C4-2B (cell line): ENCODE measurements around the gene NUDT10.
"Not testable (repeated sequence)": the region's sequence is repeated elsewhere in the genome, so short reads cannot be mapped to it uniquely, and the experiment has no call there.

ENCODE experiments used
- H3K27ac ChIP-seq: fragments of 450-650 bp; 2 replicates; pipeline ENCODE4 v1.5.1; 2017
- ZFX ChIP-seq: fragments of 450-650 bp; IDR thresholded peaks from 2 replicates; pipeline ENCODE4 v1.6.1; 2017
- TF ChIP-seq, protein P1 (sequence below): fragments of 450-650 bp; conservative IDR thresholded peaks from 2 replicates; pipeline ENCODE4 v1.5.1; 2017; ENCODE audit warnings: mild to moderate bottlenecking

Gene NUDT10

DNA sequence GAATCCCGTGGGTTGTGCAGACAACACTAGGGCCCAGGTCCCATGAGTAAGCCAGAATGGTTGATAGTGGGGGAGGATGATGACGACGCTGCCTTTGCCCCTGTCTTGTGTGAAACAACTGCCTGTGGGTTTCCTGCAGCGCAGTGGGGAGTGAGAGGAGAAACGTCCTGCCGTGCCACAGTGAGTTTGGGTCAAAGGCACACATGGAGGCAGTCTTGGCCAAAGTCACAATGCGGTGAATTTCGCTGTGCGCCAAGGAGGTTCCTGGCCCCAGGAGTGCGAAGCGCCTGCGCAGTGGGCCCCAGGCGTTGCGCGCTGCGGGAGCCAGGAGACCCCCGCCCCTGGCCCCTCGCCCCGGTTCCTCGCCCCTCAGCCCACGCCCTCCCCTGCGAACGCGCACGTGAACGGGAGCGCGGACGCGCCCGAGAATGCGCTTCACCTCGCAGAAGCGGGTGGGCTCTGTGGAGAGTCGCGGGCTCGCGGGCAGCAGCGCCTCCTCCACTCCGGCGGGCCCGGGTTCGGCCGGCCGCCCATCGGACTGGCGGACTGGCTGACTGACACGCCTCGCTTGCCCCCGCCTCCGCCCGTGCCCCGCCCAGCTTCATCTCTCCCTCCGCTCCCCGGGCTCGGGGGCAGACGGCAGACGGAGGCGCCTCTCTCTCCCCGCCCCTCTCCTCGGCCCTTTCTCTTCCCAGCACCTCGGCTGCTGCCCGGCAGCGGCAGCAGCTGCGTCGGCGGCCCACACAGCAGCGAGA is at the start of gene NUDT10:
NUDT10 (plus strand) TSS at position 635 of the 755 bp plus-strand sequence. CDS start 144 bp downstream, outside the sequence.
- no peak for TF ChIP-seq ZFX
- TF ChIP-seq, protein P1, sequence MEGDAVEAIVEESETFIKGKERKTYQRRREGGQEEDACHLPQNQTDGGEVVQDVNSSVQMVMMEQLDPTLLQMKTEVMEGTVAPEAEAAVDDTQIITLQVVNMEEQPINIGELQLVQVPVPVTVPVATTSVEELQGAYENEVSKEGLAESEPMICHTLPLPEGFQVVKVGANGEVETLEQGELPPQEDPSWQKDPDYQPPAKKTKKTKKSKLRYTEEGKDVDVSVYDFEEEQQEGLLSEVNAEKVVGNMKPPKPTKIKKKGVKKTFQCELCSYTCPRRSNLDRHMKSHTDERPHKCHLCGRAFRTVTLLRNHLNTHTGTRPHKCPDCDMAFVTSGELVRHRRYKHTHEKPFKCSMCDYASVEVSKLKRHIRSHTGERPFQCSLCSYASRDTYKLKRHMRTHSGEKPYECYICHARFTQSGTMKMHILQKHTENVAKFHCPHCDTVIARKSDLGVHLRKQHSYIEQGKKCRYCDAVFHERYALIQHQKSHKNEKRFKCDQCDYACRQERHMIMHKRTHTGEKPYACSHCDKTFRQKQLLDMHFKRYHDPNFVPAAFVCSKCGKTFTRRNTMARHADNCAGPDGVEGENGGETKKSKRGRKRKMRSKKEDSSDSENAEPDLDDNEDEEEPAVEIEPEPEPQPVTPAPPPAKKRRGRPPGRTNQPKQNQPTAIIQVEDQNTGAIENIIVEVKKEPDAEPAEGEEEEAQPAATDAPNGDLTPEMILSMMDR = no peak

DNA sequence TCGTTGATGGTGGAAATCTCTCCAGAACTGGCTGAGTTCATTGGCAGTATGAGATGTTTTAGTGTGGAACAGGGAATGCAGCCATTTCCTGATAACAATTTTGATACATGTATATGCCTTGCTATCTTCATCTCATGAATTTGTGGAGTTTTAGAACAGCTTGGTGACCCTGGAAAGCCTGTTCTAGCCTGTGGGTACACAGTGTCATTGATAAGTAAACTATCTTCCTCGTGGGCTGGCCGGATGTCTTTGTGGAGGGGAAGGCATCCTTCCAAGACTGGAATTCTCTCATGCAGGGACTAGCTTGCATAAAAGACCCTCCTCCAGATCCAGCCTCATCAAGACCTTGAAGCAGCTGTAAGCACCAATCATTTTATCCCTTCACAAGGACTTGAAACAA is 40.2 kb upstream of the NUDT10 start:
- TF ChIP-seq, protein P1 = no peak
- no peak for TF ChIP-seq ZFX
- no peak overlapping the region for H3K27ac ChIP-seq

More for the DNA sequence above, at the start of gene NUDT10:
- H3K27ac ChIP-seq = no peak within 1 kb of the TSS

DNA sequence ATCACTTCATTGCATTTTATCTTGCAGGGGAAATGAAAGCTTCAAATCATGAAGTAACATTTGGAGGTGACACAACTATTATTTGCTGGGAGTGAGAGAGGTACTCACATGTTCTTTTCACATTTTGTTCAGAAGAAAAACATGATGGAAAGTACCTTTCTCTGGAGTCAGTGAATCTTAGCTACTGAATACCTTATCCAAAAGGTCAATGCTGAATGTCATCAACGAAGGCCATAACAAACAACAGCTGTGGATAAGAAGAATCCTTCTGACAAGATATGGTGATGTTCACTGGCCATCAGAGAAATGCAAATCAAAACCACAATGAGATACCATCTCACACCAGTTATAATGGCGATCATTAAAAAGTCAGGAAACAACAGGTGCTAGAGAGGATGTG is 36.5 kb upstream of the NUDT10 start:
- no peak for TF ChIP-seq ZFX
- TF ChIP-seq, protein P1 = no peak
- no peak overlapping the region for H3K27ac ChIP-seq

DNA sequence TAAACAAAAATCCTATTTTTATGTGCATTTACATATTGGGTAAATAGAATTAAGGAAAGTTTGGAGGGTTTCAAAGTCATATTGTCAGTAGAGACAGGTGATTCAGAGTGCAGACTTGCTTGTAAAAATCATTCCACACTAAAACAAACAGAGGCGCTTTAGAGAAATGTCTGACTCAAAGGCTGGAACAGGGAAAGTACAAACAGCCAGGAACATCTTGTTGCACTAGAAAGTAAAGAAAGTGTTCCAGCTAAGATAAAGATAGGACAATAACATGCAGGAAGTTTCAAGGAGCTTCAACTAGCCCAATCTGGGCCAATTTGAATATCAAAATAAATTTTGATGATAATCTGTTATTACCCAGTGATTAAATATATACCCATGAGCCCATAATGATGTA is 16.4 kb upstream of the NUDT10 start:
- TF ChIP-seq ZFX = no peak
- TF ChIP-seq, protein P1 = no peak
- peak overlapping the region; percentile 67; the same call in 1 of the 2 replicates for H3K27ac ChIP-seq

DNA sequence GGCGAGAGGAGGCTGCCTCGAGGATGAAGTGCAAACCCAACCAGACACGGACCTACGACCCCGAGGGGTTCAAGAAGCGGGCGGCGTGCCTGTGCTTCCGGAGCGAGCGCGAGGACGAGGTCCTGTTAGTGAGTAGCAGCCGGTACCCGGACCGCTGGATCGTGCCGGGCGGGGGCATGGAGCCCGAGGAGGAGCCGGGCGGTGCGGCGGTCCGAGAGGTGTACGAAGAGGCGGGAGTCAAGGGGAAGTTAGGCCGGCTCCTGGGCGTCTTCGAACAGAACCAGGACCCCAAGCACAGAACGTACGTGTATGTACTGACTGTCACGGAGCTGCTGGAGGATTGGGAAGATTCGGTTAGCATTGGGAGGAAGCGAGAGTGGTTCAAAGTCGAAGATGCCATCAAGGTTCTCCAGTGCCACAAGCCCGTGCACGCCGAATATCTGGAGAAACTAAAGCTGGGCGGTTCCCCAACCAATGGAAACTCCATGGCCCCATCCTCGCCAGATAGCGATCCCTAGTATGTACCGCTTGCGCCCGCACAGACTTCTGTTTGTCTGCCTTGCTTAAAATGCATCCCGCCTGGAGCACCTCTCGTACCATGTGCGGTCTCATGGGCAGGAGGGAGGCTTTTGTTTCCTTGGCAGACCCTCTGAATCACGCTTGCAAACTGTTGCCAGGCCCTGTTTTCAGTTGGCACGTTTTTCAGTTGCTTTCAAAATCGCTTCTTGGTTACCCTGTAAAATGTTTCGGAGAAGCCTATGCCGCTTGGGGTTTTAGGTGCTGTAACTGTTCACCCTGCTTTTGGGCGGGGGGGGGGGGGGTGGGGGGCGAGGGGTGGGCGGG is 542 bp downstream of the NUDT10 start:
- H3K27ac ChIP-seq = not testable (repeated sequence)

DNA sequence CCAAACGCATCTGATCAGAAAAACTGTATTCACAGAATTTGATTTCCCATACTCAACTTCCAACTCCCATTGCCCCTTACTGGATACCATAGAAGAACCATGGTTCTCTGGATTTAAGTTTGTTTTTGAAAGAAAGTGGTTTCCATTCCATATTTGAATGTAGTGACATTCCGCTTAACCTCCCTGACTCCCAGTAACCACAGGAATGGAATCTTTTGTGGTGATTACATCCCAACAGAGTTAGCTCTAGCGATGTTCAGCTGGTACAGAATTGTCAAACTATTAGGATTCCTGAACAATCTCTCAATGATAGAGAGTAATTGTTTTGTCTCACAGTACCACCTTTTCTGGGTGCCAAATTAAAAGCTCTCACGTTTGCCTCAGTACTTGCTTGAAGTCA is 1.7 kb downstream of the NUDT10 start:
- no peak for TF ChIP-seq ZFX
- TF ChIP-seq, protein P1 = no peak
- no peak overlapping the region for H3K27ac ChIP-seq

DNA sequence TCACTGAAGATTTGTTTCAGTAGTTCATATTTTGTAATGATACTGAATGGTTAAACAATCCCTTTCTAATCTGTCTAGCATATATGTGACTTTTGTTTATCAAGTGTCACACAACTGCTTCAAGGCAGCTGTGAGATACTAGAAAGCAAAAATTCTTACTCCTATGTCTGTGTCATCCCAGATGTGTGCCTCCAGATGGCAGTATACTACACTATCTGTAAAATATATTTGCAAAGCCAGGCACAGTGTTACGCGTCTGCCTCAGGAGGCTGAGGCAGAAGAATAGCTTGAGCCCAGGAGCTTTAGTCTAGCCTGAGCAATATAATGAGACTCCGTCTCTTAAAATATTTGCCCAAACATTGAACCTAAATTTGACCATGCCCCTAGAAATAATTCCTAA is 4.0 kb downstream of the NUDT10 start:
- no peak overlapping the region for H3K27ac ChIP-seq

More for the DNA sequence above, 4.0 kb downstream of the NUDT10 start:
- TF ChIP-seq, protein P1 = peak; percentile 50
- no peak for TF ChIP-seq ZFX
